NCI-H146 (cell line): ENCODE results near the gene CD247.

Experiments used
- DNase-seq: peaks from one replicate; lab custom pipeline; 2025; lab: John Stamatoyannopoulos, UW

CD247 gene

GRCh38 chr1:167512046-167512654, 6.2 kb downstream of the CD247 start:
- DNase-seq: no peak

DNA sequence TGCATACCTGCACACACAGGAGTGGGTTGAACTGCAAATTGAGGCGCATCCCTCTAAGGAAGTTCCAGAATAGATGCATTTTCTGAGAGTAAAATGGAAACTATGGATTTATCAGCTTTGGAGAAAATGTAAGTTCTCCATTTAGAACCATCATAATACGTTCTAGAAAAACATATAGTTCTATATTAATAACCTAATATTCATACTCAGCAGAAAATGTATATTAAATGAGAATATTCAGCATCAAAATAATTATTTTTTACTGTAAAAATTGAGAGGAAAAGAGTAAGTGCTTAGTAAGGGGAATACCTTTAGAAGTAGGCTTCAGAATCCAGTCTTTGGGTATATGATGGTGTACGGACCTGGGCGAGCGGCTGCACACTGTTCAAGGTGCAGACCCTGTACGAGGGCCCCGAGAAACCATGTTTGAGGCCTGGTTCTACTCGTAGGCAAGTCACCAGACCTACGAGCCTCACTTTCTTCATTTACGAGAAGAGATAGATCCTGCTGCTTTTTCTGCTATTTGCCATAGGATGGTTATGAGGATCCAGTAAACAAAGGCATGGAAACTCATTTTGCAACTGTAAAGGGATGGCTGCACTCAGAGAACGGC, 6.8 kb downstream of the CD247 start:
- DNase-seq: no peak

DNA sequence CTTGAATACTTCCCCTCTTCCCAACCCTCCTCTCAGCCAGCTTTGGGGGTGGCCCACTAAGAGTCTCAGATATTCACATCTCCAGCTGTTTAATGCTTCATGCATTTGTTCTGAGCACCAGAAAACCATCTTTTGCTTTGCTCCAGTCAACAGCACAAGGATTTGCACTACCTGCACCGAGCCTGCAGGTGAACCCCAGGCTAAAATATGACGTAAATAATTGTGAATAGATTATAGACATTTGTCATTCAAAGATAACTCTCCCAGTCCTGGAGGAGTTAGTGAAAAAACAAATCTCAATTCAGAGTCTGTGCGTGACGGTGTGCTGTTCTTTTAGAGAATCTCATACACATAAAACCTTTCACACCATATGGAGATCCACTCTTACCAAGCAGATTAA, 7.4 kb downstream of the CD247 start:
- DNase-seq: no peak

DNA sequence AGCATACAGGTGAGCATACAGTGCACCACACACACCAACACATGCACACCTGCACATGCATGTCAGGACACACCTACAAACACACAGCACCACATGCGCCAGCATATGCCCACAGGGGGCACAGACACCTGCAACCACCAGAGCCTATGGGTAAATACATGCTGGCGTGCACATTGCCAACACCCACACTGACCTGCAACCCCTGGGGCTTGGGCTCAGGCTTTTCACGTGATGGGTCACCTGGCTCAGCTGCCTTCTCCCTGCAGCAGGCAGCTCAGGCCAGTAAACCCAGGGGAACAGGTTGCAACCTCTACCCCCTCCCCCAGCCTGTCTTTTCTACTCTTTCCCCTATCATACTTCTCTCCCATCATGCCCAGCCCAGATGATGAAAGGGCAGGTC, 8.1 kb downstream of the CD247 start:
- peak; percentile 79 for DNase-seq

- DNase-seq: no peak
These were observed 8.7 kb downstream of the CD247 start for GRCh38 chr1:167509587-167509986.

GRCh38 chr1:167507719-167508118, 10.6 kb downstream of the CD247 start:
- DNase-seq: no peak

- no peak for DNase-seq
These were observed 13.9 kb downstream of the CD247 start for GRCh38 chr1:167504467-167504827.

DNA sequence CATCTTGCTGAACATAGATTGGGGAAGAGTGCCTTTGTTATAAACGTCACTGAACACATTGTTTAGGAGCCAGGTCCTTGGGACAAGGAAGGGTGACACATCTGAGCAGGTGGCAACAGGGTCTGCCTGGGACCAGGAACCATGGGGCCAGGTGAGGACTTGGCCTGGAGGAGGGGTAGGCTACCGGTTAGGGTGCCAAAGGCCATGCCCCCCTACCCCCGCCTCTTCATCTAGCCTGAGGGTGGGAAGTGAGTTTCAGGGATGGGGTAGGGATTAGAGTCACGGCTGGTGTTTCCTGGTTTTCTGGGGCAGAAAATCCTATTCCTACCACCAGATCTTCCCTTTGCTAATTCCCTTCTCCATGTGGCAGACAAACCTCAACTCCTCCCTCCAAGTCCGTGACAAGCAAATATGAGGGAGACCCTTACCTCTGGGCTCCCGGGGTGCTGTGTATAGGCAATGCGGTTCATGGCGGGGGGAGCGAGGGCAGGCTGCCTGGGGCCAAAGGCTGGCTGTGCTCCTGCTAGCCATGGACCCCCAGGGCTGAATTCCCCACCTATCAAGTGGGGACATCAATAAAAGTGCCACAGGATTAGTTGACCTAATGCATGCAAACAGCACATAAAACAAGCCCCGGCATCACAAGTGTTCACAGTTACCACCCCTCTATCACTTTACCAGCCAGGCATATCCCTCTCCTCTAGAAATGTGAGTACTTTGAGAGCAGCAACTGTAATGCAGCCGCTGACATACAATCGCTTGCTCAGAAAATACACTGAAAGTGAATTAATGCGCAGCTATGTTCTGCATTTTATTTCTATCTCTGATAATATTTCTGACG, 14.5 kb downstream of the CD247 start:
- DNase-seq: no peak

DNA sequence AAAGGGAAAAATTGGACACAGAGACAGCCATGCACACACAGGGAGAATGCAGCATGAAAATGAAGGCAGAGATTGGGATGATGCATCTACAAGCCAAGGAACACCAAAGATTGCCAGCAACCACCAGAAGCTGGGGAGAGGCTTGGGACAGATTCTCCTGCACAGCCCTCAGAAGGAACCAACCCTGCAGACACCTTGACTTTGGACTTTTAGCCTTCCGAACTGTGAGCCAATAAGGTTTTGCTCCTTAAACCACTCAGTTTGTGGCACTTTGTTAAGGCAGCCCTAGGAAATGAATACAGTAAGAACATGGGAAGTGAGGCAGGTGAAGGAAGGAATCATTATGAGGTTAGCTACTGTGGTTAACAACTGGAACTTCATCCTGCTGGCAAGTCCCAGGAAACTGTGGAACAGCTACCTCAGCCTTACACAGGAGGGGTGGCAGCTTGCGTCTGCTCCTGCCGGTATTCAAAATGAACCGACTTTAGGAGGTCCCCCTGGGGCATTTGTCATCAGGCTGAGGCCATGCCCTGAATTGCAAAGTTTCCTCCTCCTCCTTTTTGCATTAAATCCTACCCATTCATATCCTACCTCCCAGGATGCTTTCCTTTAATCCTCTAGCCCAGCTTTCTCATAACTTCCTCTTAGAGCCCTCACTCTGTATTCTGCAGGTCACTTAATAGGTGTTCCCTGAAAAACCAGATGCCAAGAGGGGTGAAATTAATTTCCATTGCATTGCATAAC, 15.4 kb downstream of the CD247 start:
- no peak for DNase-seq

DNA sequence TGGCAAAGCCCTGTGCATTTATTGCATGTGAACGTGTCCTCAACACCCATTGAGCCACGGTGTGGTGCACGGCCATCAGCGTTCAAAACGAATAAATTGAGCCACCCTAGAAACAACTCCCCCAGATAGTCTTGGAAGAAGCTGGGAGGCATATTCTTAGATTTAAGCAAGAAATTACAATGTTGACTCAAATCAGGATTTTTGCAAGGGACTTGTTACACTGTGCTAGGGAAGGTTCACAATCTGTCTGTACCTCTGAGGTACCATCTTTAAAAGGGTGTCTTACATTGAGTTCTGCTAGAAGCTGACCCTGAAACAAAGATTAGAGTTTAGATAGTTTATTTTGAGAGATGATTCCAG, 16.2 kb downstream of the CD247 start:
- no peak for DNase-seq

DNA sequence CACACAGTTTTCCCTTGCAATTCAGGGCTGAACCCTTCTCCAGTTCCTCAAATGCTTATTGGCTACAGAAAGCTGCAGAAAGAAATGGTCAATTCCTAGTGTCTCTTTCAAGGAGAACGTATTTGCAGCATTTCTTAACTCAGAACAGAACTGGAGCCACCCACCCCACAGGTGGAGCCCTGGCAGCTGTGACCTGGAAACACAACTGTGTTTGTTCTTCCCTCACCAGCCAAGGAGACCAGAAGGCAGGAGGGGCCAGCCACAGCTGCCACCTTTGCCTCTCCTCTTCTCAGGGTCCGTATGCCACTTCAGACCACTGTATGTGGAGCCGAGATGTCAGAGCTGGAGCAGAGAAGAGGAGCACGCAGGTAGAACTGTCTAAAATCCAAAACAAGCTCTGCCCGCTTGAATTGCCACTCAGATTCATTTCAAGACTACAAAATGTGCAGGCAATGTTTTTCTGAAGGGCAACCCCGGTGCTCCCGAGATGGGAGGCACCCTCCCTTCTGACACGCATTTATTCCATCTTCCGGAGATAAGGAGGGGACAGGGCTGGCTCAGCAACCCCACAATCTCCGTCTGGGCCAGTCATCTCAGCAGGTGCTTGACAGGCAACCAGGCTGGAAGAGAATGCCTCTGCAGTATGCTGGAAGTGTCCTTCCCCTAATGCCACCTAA, 16.7 kb downstream of the CD247 start:
- peak; percentile 18 for DNase-seq

- no peak for DNase-seq
These were observed 18.0 kb downstream of the CD247 start for GRCh38 chr1:167500283-167500860.

- no peak for DNase-seq
These were observed 18.6 kb downstream of the CD247 start for GRCh38 chr1:167499664-167500101.

- DNase-seq: peak; percentile 61
These were observed 19.2 kb downstream of the CD247 start for GRCh38 chr1:167499106-167499505.

DNA sequence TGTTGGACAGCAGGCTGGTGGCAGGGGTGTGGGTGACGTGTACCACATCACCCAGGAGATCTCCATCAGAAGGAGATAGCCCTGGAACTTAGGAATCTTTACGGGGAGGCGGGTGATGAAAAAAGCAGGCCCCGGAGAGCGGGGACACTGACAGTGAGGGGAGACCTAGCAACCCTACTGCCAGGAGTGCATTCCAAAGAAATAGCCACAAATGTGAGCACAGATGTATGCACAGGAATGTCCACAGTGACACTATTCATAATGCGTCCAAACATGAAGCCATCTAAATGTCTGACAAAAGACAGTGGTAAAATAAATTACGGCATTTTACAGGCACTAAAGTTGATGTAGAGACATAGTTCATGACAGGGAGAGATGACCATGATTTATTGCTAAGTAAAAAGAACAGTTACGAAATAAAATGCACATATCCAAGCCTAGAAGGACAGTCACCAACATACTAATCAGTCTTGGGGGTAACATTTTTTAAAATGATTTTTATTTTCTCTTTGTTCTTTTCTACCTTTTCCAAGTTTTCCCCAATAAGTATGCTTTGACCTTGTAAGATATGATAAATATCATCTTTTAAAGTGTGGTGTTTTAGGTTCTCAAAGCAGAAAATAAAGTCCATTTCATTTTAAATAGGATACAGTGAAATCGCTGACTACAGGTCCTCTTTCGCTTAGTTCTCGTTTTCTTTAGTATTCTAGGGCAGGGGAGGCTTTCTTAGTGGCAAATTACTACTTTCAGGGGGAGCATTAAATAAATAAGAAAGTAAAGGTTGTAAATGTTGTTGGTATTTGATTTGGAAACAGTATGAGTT, 21.3 kb downstream of the CD247 start:
- DNase-seq: no peak

- DNase-seq: no peak
These were observed 25.0 kb downstream of the CD247 start for GRCh38 chr1:167493372-167493771.

GRCh38 chr1:167492481-167492910, 25.8 kb downstream of the CD247 start:
- no peak for DNase-seq

- no peak for DNase-seq
These were observed 26.5 kb downstream of the CD247 start for GRCh38 chr1:167491586-167492461.

DNA sequence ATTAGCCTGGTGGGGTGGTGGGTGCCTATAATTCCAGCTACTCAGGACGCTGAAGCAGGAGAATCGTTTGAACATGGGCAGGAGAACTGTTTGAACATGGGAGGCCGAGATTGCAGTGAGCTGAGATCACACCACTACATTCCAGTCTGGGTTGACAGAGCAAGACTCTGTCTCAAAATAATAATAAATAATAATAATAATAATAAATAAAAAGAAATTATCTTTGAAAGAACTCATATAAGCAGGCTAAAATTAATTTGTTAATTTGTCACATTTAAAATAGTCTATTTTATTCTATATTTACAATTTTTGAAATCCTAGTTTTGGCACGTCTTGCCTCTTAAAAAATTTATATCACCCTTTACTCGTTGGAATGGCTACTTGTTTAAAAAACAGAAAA, 27.6 kb downstream of the CD247 start:
- DNase-seq: no peak
